ENCODE data around the gene CSPG4. TPM values are rescaled to one million over a fixed set of nuclear protein-coding genes. Genes with fewer than 3 reads are reported as not detected.
"Not testable (repeated sequence)": the region's sequence is repeated elsewhere in the genome, so short reads cannot be mapped to it uniquely, and the experiment has no call there.

Gene CSPG4
- total RNA-seq, 4 donors from 2014 or later: 11.2 to 60.9 (median 31.3) TPM

DNA sequence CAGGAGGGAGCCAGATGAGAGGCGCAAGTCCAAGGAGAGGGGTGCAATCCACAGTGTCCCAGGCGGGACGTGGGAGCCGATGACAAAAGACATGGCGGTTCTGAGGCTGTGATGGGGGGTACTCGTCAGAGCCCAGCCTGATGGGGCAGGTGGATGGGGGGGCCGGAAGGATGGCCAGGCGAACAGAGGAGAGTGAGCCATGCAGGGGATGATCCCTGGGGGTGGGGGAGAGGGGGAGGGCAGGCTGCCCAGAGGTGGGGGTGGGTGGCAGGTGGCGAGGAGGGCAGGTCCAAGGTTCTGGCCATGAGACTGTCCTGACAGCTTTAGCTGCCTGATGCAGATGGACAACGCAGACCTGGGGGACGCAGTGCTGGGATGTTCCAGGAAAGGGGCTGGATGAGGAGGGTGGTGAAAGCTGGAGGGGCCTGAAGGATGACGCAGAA, 8.9 kb upstream of the CSPG4 start:
- Histone ChIP-seq H3K27me3 (no peaks in the 10 kb centered on the region), H3K36me3 (no peaks in the 10 kb centered on the region), H3K4me1 (peaks cover 20 to 46% (median 30%) of the 10 kb centered on the region in 4 donors), H3K4me3 (no peak overlapping the region), H3K9me3 (no peaks in the 10 kb centered on the region), H3K27ac (peak overlapping the region in 2 of 4 donors; percentile 76 to 88)
- no peak for DNase-seq
- in situ Hi-C loops (cut with MboI; ENCODE audit: low pct_ligation_motif_present in 1 of 4, low pct_unique_long_range_greater_than_20kb in 1 of 4, low sequenced_read_pairs in 3 of 4) (loop anchor here in 1 of 4 donors (10.0 kb wide), 1 partner anchor 83 kb away; no protein-coding TSS in a partner anchor), intact Hi-C loops (cut with DNase I; ENCODE audit: low total_unique reads) (no loop called here)
- TF ChIP-seq POLR2A (IDR thresholded peaks at IDR 0.05) (no peak), EP300 (IDR thresholded peaks at IDR 0.05; ENCODE audit: low read depth) (no peak), POLR2AphosphoS5 (IDR thresholded peaks at IDR 0.05) (no peak)
- TF ChIP-seq, protein P1, sequence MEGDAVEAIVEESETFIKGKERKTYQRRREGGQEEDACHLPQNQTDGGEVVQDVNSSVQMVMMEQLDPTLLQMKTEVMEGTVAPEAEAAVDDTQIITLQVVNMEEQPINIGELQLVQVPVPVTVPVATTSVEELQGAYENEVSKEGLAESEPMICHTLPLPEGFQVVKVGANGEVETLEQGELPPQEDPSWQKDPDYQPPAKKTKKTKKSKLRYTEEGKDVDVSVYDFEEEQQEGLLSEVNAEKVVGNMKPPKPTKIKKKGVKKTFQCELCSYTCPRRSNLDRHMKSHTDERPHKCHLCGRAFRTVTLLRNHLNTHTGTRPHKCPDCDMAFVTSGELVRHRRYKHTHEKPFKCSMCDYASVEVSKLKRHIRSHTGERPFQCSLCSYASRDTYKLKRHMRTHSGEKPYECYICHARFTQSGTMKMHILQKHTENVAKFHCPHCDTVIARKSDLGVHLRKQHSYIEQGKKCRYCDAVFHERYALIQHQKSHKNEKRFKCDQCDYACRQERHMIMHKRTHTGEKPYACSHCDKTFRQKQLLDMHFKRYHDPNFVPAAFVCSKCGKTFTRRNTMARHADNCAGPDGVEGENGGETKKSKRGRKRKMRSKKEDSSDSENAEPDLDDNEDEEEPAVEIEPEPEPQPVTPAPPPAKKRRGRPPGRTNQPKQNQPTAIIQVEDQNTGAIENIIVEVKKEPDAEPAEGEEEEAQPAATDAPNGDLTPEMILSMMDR (IDR thresholded peaks at IDR 0.05): no peak
- WGBS, 2 donors (ENCODE audit: low coverage in 1 of 2): 60 to 76% methylated on average over 8 to 12 of the region's 12 CpGs

DNA sequence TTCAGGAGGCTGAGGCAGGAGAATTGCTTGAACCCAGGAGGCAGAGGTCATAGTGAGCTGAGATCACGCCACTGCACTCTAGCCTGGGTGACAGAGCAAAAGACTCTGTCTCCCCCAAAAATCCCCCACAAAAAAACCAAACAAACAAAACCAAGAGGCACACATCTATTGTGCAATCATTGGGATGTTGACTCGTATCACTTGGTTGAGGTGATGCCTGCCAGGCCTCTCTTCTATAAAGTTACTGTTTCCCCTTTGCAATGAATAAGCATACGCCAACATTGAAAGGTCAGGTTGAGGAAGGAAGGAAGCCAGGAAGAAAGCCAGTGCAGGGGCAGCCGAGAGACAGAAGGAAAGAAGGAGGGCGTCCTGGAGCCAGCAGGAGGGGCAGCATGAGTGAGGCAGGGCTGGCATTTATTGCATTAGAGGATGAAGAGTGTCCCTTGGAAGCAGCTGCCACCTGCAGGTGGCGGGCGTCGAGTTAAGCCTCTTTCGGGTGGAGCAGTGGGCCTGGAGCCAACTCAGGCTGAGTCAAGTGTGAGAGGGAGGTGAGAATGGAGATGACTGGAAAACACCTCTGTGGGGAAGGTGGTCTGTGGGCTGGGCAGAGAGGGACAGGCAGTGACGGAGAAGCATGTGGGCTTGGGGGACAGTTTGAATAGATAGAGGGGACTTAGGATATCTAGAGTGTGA, 8.3 kb upstream of the CSPG4 start:
- Histone ChIP-seq H3K27me3 (no peaks in the 10 kb centered on the region), H3K4me1 (peaks cover 20 to 47% (median 30%) of the 10 kb centered on the region in 4 donors), H3K27ac (peak overlapping the region; percentile 0 to 88 (median 15)), H3K9me3 (no peaks in the 10 kb centered on the region), H3K36me3 (no peaks in the 10 kb centered on the region), H3K4me3 (no peak overlapping the region)
- peak; percentile 88 for DNase-seq
- TF ChIP-seq POLR2A (IDR thresholded peaks at IDR 0.05) (no peak), POLR2AphosphoS5 (IDR thresholded peaks at IDR 0.05) (peak in 1 of 3 donors; percentile 37)
- TF ChIP-seq, protein P1 (IDR thresholded peaks at IDR 0.05): peak; percentile 37 to 69 (median 52)
- WGBS, 2 donors (ENCODE audit: low coverage in 1 of 2): 26 to 36% methylated on average over 3 to 10 of the region's 10 CpGs
- in situ Hi-C loops (cut with MboI; ENCODE audit: low pct_ligation_motif_present in 1 of 4, low pct_unique_long_range_greater_than_20kb in 1 of 4, low sequenced_read_pairs in 3 of 4) (loop anchor here in 1 of 4 donors (10.0 kb wide), 1 partner anchor 84 kb away; no protein-coding TSS in a partner anchor), intact Hi-C loops (cut with DNase I; ENCODE audit: low total_unique reads) (no loop called here)

DNA sequence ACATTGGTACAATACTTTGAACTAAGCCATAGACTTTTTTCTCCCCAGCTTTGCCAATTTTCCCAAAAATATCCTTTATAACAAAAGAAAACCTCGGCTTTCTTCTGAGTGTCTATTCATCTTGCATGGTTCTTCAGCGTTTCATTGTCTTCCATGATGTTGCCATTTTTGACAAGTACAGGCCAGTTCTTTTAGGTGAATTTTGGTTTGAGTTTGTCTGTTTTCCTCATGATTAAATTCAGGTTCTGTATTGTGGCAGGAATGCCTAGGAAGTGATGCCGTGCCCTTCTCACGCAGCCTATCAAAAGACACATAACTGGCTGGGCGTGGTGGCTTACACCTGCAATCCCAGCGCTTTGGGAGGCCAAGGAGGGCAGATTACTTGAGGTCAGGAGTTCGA, 7.6 kb upstream of the CSPG4 start:
- in situ Hi-C loops (cut with MboI; ENCODE audit: low pct_ligation_motif_present in 1 of 4, low pct_unique_long_range_greater_than_20kb in 1 of 4, low sequenced_read_pairs in 3 of 4) (loop anchor here in 1 of 4 donors (10.0 kb wide), 1 partner anchor 85 kb away; no protein-coding TSS in a partner anchor), intact Hi-C loops (cut with DNase I; ENCODE audit: low total_unique reads) (no loop called here)
- WGBS, 2 donors (ENCODE audit: low coverage in 1 of 2): 58 to 66% methylated on average over 2 to 6 of the region's 7 CpGs
- H3K27ac ChIP-seq: peak overlapping the region; percentile 0 to 29 (median 10)
- no peaks in the 10 kb centered on the region for H3K27me3 ChIP-seq
- no peaks in the 10 kb centered on the region for H3K9me3 ChIP-seq
- TF ChIP-seq, protein P1 (IDR thresholded peaks at IDR 0.05): no peak
- TF ChIP-seq EP300 (IDR thresholded peaks at IDR 0.05; ENCODE audit: low read depth): no peak
- TF ChIP-seq POLR2AphosphoS5 (IDR thresholded peaks at IDR 0.05): no peak
- TF ChIP-seq POLR2A (IDR thresholded peaks at IDR 0.05): no peak
- H3K36me3 ChIP-seq: no peaks in the 10 kb centered on the region
- DNase-seq: no peak
- H3K4me1 ChIP-seq: peaks cover 25 to 53% (median 35%) of the 10 kb centered on the region in 4 donors
- no peak overlapping the region for H3K4me3 ChIP-seq

DNA sequence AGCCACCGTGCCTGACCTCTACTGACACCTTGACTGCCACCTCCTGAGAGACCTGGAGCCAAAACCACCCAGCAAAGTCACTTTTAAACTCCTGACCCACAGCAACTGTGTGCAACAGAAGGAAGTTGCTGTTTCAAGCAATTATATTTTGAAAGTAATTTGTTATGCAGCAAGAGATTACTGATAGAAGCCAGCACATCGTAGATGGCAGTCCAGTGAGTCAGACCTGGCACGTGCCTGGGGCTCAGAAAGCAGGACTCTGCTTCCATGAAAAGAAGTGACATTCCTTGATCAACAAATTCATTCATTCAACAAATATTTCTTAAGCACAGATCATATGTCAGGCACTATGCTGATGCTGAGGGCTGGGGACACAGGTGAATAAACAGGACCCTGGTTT, 5.7 kb upstream of the CSPG4 start:
- H3K4me1 ChIP-seq: peaks cover 20 to 55% (median 32%) of the 10 kb centered on the region in 4 donors
- DNase-seq: peak; percentile 51
- WGBS, 2 donors (ENCODE audit: low coverage in 1 of 2): 29 to 52% methylated on average over 1 to 3 of the region's 3 CpGs

DNA sequence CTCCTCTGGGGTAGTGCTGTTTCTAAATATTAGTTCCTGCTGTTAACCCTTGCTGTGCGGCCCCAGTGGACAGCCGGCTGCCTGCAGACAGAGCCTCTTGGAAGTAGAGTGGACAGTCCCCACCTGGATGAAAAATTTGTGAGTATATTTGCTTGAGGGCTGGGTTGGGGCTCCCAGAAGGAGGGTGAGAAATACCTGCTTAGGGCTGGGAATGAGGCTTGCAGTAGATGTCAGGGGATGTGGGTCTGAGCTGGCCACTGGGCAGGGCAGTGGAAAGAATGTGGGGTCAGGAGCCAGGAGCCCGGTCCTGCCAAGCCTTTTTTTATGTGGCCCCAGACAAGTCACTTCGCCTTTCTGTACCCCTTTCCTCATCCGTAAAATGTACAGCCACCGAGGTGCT, 4.4 kb upstream of the CSPG4 start:
- in situ Hi-C loops (cut with MboI; ENCODE audit: low pct_ligation_motif_present in 1 of 4, low pct_unique_long_range_greater_than_20kb in 1 of 4, low sequenced_read_pairs in 3 of 4); DNase-seq; H3K4me3 ChIP-seq; H3K9me3 ChIP-seq; H3K27me3 ChIP-seq; H3K36me3 ChIP-seq; intact Hi-C loops (cut with DNase I; ENCODE audit: low total_unique reads): not testable (repeated sequence)
- peak overlapping the region; percentile 54 to 84 (median 72) for H3K27ac ChIP-seq
- WGBS, 2 donors (ENCODE audit: low coverage in 1 of 2): 84 to 100% methylated on average over 1 to 6 of the region's 6 CpGs
- H3K4me1 ChIP-seq: peaks cover 26 to 56% (median 34%) of the 10 kb centered on the region in 4 donors

More for the DNA sequence above, 5.7 kb upstream of the CSPG4 start:
- H3K27ac ChIP-seq: peak overlapping the region; percentile 57 to 84 (median 70)
- no peaks in the 10 kb centered on the region for H3K9me3 ChIP-seq
- TF ChIP-seq EP300 (IDR thresholded peaks at IDR 0.05; ENCODE audit: low read depth): no peak
- peak; percentile 50 to 72 (median 71) for TF ChIP-seq POLR2AphosphoS5 (IDR thresholded peaks at IDR 0.05)
- H3K36me3 ChIP-seq: no peaks in the 10 kb centered on the region
- no peak overlapping the region for H3K4me3 ChIP-seq
- no peaks in the 10 kb centered on the region for H3K27me3 ChIP-seq
- intact Hi-C loops (cut with DNase I; ENCODE audit: low total_unique reads) (no loop called here), in situ Hi-C loops (cut with MboI; ENCODE audit: low pct_ligation_motif_present in 1 of 4, low pct_unique_long_range_greater_than_20kb in 1 of 4, low sequenced_read_pairs in 3 of 4) (no loop called here)

DNA sequence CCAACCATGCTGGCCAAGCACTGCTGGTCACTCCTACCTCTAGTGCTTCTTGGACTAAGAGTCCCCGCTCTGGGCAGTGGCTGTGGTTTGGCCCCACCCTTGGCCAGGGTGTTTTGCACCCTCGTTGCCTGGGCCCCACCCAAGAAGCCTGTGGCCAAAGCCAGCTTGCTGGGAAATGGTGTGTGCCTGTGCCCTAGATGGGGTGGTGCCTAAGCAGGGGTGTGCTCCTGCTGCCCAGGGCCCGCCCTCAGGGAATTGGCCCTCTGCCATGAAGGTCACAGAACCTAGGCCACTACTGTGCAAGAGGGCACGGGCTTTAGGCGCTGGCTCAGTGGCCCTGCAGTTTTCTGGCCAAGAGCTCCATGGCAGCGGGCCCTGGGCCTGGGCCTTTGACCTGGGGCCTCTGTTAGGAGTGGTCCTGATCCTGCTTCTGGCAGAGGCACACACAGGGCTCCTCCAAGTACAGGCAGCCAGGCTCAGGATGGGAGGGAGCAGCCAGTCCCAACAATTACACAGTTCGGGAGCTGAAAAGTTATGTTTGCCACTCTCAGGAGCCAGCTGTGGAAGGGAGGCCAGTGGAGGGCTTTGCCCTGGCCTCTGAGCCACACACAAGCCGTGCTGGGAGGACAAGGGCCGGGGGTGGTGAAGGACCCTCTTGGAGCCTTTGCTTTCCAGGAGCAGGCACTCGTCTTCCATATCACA, 3.8 kb upstream of the CSPG4 start:
- Histone ChIP-seq H3K4me1 (peaks cover 26 to 56% (median 34%) of the 10 kb centered on the region in 4 donors), H3K27ac (peak overlapping the region; percentile 54 to 84 (median 72))
- in situ Hi-C loops (cut with MboI; ENCODE audit: low pct_ligation_motif_present in 1 of 4, low pct_unique_long_range_greater_than_20kb in 1 of 4, low sequenced_read_pairs in 3 of 4); DNase-seq; H3K4me3 ChIP-seq; intact Hi-C loops (cut with DNase I; ENCODE audit: low total_unique reads); H3K36me3 ChIP-seq; H3K27me3 ChIP-seq; H3K9me3 ChIP-seq: not testable (repeated sequence)
- WGBS, 2 donors (ENCODE audit: low coverage in 1 of 2): 80% methylated on average over 2 of the region's 10 CpGs; no CpG with 5 or more reads in 1 of the 2 donors

DNA sequence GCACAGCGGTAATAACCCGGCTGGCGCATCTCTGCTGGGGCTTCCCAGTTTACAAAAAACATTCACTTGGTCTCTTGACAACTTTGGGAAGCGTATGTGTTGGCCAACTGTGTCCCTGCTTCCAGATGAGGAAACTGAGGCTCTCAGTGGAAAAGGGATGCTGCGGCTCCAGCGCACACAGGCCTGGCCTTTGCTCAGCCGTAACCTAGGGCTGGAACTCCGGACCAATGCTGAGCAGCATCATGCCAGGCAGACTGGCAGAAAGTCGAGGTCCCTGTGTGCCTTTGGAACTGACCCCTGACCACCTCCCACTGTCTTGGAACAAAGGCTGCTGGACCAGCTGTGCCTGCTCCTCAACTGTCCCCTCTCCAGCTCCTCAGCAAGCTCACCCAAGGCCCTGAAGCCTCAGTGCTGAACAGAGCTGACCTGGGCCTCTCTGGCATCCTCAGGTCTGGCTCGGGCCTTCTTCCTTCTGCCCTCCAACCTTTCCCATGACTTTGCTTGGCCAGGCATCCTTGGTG, 2.7 kb upstream of the CSPG4 start:
- DNase-seq; H3K9me3 ChIP-seq; H3K4me3 ChIP-seq; H3K36me3 ChIP-seq; intact Hi-C loops (cut with DNase I; ENCODE audit: low total_unique reads); in situ Hi-C loops (cut with MboI; ENCODE audit: low pct_ligation_motif_present in 1 of 4, low pct_unique_long_range_greater_than_20kb in 1 of 4, low sequenced_read_pairs in 3 of 4); H3K27me3 ChIP-seq: not testable (repeated sequence)
- Histone ChIP-seq H3K27ac (peak overlapping the region; percentile 6 to 65 (median 54)), H3K4me1 (peaks cover 19 to 46% (median 29%) of the 10 kb centered on the region in 4 donors)
- WGBS, 2 donors (ENCODE audit: low coverage in 1 of 2): 82% methylated on average over 9 of the region's 10 CpGs; no CpG with 5 or more reads in 1 of the 2 donors
